Measurements from ENCODE around the gene COPS6.

The COPS6 gene

GRCh38 chr7:100101016-100101862 is 12.5 kb downstream of the COPS6 start, which contains the start of the genes AP4M1 and MCM7:
TSS of gene AP4M1 (plus strand) at chr7:100101643. CDS start at chr7:100101715, 72 bp downstream.
TSS of gene MCM7 (minus strand) at chr7:100101397. CDS start at chr7:100101294, 103 bp downstream.
- DNase-seq (ENCODE audit: low read depth in 2 of 2) = peak; percentile 94 to 95

GRCh38 chr7:100102950-100103840 is 14.4 kb downstream of the COPS6 start:
- DNase-seq (ENCODE audit: low read depth in 2 of 2) = no peak

GRCh38 chr7:100105534-100105933 is 16.8 kb downstream of the COPS6 start:
- DNase-seq (ENCODE audit: low read depth in 2 of 2) = no peak

GRCh38 chr7:100106633-100107032 is 17.9 kb downstream of the COPS6 start:
- no peak for DNase-seq (ENCODE audit: low read depth in 2 of 2)

GRCh38 chr7:100107125-100107737 is 18.5 kb downstream of the COPS6 start:
- DNase-seq (ENCODE audit: low read depth in 2 of 2) = no peak

- no peak for DNase-seq (ENCODE audit: low read depth in 2 of 2)
Observed at GRCh38 chr7:100107890-100108289, 19.1 kb downstream of the COPS6 start.

GRCh38 chr7:100109521-100110163 is 20.9 kb downstream of the COPS6 start:
- DNase-seq (ENCODE audit: low read depth in 2 of 2) = no peak

GRCh38 chr7:100111156-100111555 is 22.4 kb downstream of the COPS6 start:
- no peak for DNase-seq (ENCODE audit: low read depth in 2 of 2)

GRCh38 chr7:100111914-100112313 is 23.1 kb downstream of the COPS6 start:
- DNase-seq (ENCODE audit: low read depth in 2 of 2) = no peak

GRCh38 chr7:100115026-100115425 is 26.3 kb downstream of the COPS6 start:
- DNase-seq (ENCODE audit: low read depth in 2 of 2) = no peak

GRCh38 chr7:100118388-100119071 is 29.8 kb downstream of the COPS6 start:
- no peak for DNase-seq (ENCODE audit: low read depth in 2 of 2)

- DNase-seq (ENCODE audit: low read depth in 2 of 2) = peak; percentile 91 to 92
Observed at GRCh38 chr7:100119072-100119969, 30.6 kb downstream of the COPS6 start, which contains the start of the genes CNPY4 and TAF6. TSS of gene CNPY4 (plus strand) at chr7:100119634. CDS start at chr7:100119745, 111 bp downstream. TSS of gene TAF6 (minus strand) at chr7:100119358. CDS start at chr7:100114209, 5,149 bp downstream.

- DNase-seq (ENCODE audit: low read depth in 2 of 2) = peak; percentile 42 to 54
Observed at GRCh38 chr7:100119970-100120732, 31.4 kb downstream of the COPS6 start.

GRCh38 chr7:100120733-100121036 is 31.9 kb downstream of the COPS6 start:
- DNase-seq (ENCODE audit: low read depth in 2 of 2) = no peak

- DNase-seq (ENCODE audit: low read depth in 2 of 2) = no peak
Observed at GRCh38 chr7:100122067-100122466, 33.3 kb downstream of the COPS6 start.

GRCh38 chr7:100122568-100122967 is 33.8 kb downstream of the COPS6 start:
- no peak for DNase-seq (ENCODE audit: low read depth in 2 of 2)

GRCh38 chr7:100124301-100125230 is 35.8 kb downstream of the COPS6 start:
- DNase-seq (ENCODE audit: low read depth in 2 of 2) = no peak
